ENCODE data around the gene FXYD7. TPM values are rescaled to one million over a fixed set of nuclear protein-coding genes. Genes with fewer than 3 reads are reported as not detected.
A peak's percentile ranks its signal among the peaks of the same experiment; 100 is the strongest.

Gene FXYD7
- total and polyA plus RNA-seq, 2 of the 13 experiments (the other 11 are each of a cell fraction or from before 2014, with no cell fraction given), result 0.55 TPM; not detected in 1

DNA sequence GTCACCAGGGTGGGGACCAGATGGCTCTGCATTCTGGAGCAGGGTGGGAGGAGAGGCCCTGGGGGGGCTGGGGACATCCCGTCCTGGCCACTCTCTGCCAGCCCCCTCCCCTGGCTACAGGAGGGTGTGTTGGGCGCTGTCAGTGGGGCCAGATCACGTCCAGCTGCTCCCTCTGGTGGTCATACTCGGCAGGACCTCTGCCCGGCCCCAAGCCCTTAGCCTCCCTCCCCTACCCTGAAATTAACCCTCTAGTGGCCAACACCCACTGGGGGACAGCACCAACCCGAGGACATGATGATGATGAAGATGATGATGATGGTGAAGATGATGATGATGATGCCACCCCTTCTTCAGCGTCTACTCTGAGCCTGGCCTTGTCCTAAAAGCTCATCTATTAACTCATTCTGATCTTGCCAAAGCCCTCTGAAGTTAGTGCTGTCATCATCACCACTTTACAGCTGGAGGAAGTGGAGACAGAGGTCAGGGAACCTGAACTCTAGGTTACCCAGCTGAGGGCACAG is 7.6 kb upstream of the FXYD7 start (continued):
- TF ChIP-seq SKI (IDR thresholded peaks at IDR 0.05; ENCODE audit: partially characterized antibody), result peak; percentile 51
- TF ChIP-seq, protein P1, sequence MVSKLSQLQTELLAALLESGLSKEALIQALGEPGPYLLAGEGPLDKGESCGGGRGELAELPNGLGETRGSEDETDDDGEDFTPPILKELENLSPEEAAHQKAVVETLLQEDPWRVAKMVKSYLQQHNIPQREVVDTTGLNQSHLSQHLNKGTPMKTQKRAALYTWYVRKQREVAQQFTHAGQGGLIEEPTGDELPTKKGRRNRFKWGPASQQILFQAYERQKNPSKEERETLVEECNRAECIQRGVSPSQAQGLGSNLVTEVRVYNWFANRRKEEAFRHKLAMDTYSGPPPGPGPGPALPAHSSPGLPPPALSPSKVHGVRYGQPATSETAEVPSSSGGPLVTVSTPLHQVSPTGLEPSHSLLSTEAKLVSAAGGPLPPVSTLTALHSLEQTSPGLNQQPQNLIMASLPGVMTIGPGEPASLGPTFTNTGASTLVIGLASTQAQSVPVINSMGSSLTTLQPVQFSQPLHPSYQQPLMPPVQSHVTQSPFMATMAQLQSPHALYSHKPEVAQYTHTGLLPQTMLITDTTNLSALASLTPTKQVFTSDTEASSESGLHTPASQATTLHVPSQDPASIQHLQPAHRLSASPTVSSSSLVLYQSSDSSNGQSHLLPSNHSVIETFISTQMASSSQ (IDR thresholded peaks at IDR 0.05; ENCODE audit: low read depth), result 0 out of 2 replicates have a peak, but pooled peaks have one; percentile 14
- TF ChIP-seq, protein P1 (CRISPR knock-in tag; IDR thresholded peaks at IDR 0.05; ENCODE audit: borderline replicate concordance), result no peak
- peak; percentile 97 for TF ChIP-seq ZSCAN25 (CRISPR knock-in tag; IDR thresholded peaks at IDR 0.05)
- peak; percentile 93 for TF ChIP-seq MAZ (IDR thresholded peaks at IDR 0.05; ENCODE audit: borderline replicate concordance, low read depth, low read length)
- TF ChIP-seq MAZ (CRISPR knock-in tag; IDR thresholded peaks at IDR 0.05; ENCODE audit: low read depth), result peak; percentile 50; the same call in 1 of the 2 replicates
- TF ChIP-seq ZNF691 (CRISPR knock-in tag; IDR thresholded peaks at IDR 0.05; ENCODE audit: borderline replicate concordance, low read depth), result no peak
- no peak for TF ChIP-seq SIX4 (CRISPR knock-in tag; IDR thresholded peaks at IDR 0.05)
- TF ChIP-seq GMEB2 (CRISPR knock-in tag; IDR thresholded peaks at IDR 0.05; ENCODE audit: low read depth), result no peak
- TF ChIP-seq, protein P2, sequence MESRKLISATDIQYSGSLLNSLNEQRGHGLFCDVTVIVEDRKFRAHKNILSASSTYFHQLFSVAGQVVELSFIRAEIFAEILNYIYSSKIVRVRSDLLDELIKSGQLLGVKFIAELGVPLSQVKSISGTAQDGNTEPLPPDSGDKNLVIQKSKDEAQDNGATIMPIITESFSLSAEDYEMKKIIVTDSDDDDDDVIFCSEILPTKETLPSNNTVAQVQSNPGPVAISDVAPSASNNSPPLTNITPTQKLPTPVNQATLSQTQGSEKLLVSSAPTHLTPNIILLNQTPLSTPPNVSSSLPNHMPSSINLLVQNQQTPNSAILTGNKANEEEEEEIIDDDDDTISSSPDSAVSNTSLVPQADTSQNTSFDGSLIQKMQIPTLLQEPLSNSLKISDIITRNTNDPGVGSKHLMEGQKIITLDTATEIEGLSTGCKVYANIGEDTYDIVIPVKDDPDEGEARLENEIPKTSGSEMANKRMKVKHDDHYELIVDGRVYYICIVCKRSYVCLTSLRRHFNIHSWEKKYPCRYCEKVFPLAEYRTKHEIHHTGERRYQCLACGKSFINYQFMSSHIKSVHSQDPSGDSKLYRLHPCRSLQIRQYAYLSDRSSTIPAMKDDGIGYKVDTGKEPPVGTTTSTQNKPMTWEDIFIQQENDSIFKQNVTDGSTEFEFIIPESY (CRISPR knock-in tag; IDR thresholded peaks at IDR 0.05), result 0 out of 2 replicates have a peak, but pooled peaks have one; percentile 42
- TF ChIP-seq MBNL3 (CRISPR knock-in tag; conservative IDR thresholded peaks at IDR 0.05), result no peak
- 0 out of 2 replicates have a peak, but pooled peaks have one; percentile 42 for TF ChIP-seq ZNF614 (CRISPR knock-in tag; IDR thresholded peaks at IDR 0.05; ENCODE audit: borderline replicate concordance)
- no peak for TF ChIP-seq MTA3 (CRISPR knock-in tag; IDR thresholded peaks at IDR 0.05)
- TF ChIP-seq CBX1 (IDR thresholded peaks at IDR 0.05; ENCODE audit: low read depth), result peak; percentile 52
- no peak for TF ChIP-seq KLF15 (CRISPR knock-in tag; IDR thresholded peaks at IDR 0.05; ENCODE audit: borderline replicate concordance)
- no peak for TF ChIP-seq ZNF598 (CRISPR knock-in tag; IDR thresholded peaks at IDR 0.05; ENCODE audit: borderline replicate concordance)
- peak; percentile 46; the same call in 1 of the 2 replicates for TF ChIP-seq ZNF33A (CRISPR knock-in tag; IDR thresholded peaks at IDR 0.05; ENCODE audit: borderline replicate concordance)
- 0 out of 2 replicates have a peak, but pooled peaks have one; percentile 1 for TF ChIP-seq HNF4G (IDR thresholded peaks at IDR 0.05; ENCODE audit: borderline replicate concordance, low read depth, low read length)
- no peak for TF ChIP-seq HNF4G (CRISPR knock-in tag; IDR thresholded peaks at IDR 0.05; ENCODE audit: borderline replicate concordance, low read depth)
- TF ChIP-seq FOXC1 (CRISPR knock-in tag; IDR thresholded peaks at IDR 0.05; ENCODE audit: borderline replicate concordance), result no peak
- no peak for TF ChIP-seq RBM39 (IDR thresholded peaks at IDR 0.05; ENCODE audit: low read depth, low read length, poor library complexity, severe bottlenecking)

All from HepG2 (cell line).